ENCODE results near the gene UBFD1.

UBFD1 gene

DNA sequence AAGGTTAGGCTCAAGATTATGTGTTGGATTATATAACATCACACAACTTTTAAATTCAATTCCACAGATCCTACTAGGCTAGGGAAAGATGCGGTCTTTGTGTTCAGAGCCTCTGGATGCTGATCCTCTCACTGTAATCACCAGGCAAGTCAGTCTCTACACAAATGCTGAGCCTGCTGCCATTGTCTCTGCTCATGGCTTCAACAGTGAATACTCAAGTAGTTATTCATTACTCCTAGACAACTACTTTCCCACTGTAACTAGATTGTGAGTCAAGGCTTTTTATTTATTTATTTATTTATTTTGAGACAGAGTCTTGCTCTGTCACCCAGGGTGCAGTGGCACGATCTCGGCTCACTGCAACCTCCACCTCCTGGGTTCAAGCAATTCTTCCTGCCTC, 54.4 kb downstream of the UBFD1 start:
- no peak for DNase-seq

DNA sequence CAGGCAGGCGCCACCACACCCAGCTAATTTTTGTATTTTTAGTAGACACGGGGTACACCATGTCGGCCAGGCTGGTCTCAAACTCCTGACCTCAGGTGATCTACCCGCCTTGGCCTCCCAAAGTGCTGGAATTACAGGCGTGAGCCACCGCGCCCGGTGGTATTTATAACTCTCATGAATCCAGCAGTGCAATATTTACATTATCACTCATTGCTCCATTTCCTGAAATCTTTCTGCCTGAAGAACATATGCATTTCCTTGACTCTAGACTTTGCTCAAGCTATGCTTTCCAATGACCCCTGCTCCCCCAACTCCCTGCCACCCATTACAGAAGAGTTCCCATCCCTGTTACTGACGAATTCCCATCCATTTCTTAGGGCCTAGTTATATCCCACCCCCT, 58.3 kb downstream of the UBFD1 start:
- DNase-seq: no peak

Data from activated CD4-positive, alpha-beta T cell treated with anti-CD3 and anti-CD28 coated beads for 1 hour (primary cell).